ENCODE data around the gene RAP1GAP2.
"Not testable (repeated sequence)": the region's sequence is repeated elsewhere in the genome, so short reads cannot be mapped to it uniquely, and the experiment has no call there.

- not testable (repeated sequence) for TF ChIP-seq CTCF, POLR2A (IDR thresholded peaks at IDR 0.05)
These were observed 269.0 kb downstream of the RAP1GAP2 start for GRCh38 chr17:3065192-3065591.
